ENCODE measurements around the gene CPAMD8.
"Not testable (repeated sequence)": the region's sequence is repeated elsewhere in the genome, so short reads cannot be mapped to it uniquely, and the experiment has no call there.

CPAMD8 gene

GRCh38 chr19:17037966-17038500, 11.4 kb upstream of the CPAMD8 start:
- DNase-seq: no peak

GRCh38 chr19:17037184-17037583, 10.6 kb upstream of the CPAMD8 start:
- no peak for DNase-seq

GRCh38 chr19:17036640-17037039, 10.0 kb upstream of the CPAMD8 start:
- DNase-seq: no peak

- no peak for DNase-seq
These were observed 9.3 kb upstream of the CPAMD8 start for GRCh38 chr19:17035842-17036424.

GRCh38 chr19:17031741-17032140, 5.1 kb upstream of the CPAMD8 start:
- no peak for DNase-seq

GRCh38 chr19:17027535-17027975, 945 bp upstream of the CPAMD8 start:
- DNase-seq: no peak

- DNase-seq: no peak
These were observed 485 bp downstream of the CPAMD8 start for GRCh38 chr19:17025991-17026658.

GRCh38 chr19:17025361-17025760, 1.2 kb downstream of the CPAMD8 start:
- no peak for DNase-seq

GRCh38 chr19:17024941-17025340, 1.7 kb downstream of the CPAMD8 start:
- DNase-seq: not testable (repeated sequence)

- DNase-seq: no peak
These were observed 2.8 kb downstream of the CPAMD8 start for GRCh38 chr19:17023805-17024204.

- DNase-seq: no peak
These were observed 3.9 kb downstream of the CPAMD8 start for GRCh38 chr19:17022738-17023137.

- no peak for DNase-seq
These were observed 4.6 kb downstream of the CPAMD8 start for GRCh38 chr19:17021793-17022590.

GRCh38 chr19:17021328-17021727, 5.3 kb downstream of the CPAMD8 start:
- DNase-seq: no peak

GRCh38 chr19:17020823-17021222, 5.8 kb downstream of the CPAMD8 start:
- no peak for DNase-seq

- DNase-seq: no peak
These were observed 6.2 kb downstream of the CPAMD8 start for GRCh38 chr19:17020385-17020784.

GRCh38 chr19:17014212-17014861, 12.3 kb downstream of the CPAMD8 start:
- DNase-seq: not testable (repeated sequence)

GRCh38 chr19:17011485-17011884, 15.1 kb downstream of the CPAMD8 start:
- DNase-seq: no peak

- DNase-seq: no peak
These were observed 20.0 kb downstream of the CPAMD8 start for GRCh38 chr19:17006579-17006978.

- no peak for DNase-seq
These were observed 21.6 kb downstream of the CPAMD8 start for GRCh38 chr19:17005000-17005399.

- no peak for DNase-seq
These were observed 22.2 kb downstream of the CPAMD8 start for GRCh38 chr19:17004386-17004785.

GRCh38 chr19:17002455-17002854, 24.2 kb downstream of the CPAMD8 start:
- DNase-seq: no peak

- peak; percentile 3 to 74 (median 41) for DNase-seq
These were observed 24.9 kb downstream of the CPAMD8 start for GRCh38 chr19:17001603-17002183.
